ENCODE measurements around the gene CDKN2B. TPM values are rescaled to one million over a fixed set of nuclear protein-coding genes. Genes with fewer than 3 reads are reported as not detected.

The CDKN2B gene
- total RNA-seq, 2 donors from 2014 or later, result 6.0 to 9.6 TPM

GRCh38 chr9:22047596-22047995, 38.5 kb upstream of the CDKN2B start:
- Histone ChIP-seq H3K27me3 (no peaks in the 10 kb centered on the region), H3K27ac (no peak overlapping the region), H3K4me3 (no peak overlapping the region), H3K9me3 (no peaks in the 10 kb centered on the region), H3K4me1 (no peaks in the 10 kb centered on the region), H3K36me3 (replicated peaks in 1 of 2; ENCODE audit: insufficient read depth in 1 of 2, low read depth in 2 of 2) (no peaks in the 10 kb centered on the region)
- ATAC-seq (no peak), DNase-seq (no peak)
- 76 to 83% methylated on average over 2 of the region's 2 CpGs for WGBS, 2 donors
- no peak for TF ChIP-seq POLR2A (IDR thresholded peaks at IDR 0.05)
- no peak for TF ChIP-seq CTCF (IDR thresholded peaks at IDR 0.05)
- intact Hi-C loops (cut with DNase I), result no loop called here

GRCh38 chr9:22046243-22046885, 37.3 kb upstream of the CDKN2B start:
- Histone ChIP-seq H3K27me3 (no peaks in the 10 kb centered on the region), H3K36me3 (replicated peaks in 1 of 2; ENCODE audit: insufficient read depth in 1 of 2, low read depth in 2 of 2) (no peaks in the 10 kb centered on the region), H3K9me3 (no peaks in the 10 kb centered on the region), H3K27ac (no peak overlapping the region), H3K4me1 (peaks cover 12% of the 10 kb centered on the region), H3K4me3 (no peak overlapping the region)
- DNase-seq, result no peak
- intact Hi-C loops (cut with DNase I), result no loop called here
- WGBS, 2 donors, result 47 to 82% methylated on average over 1 of the region's 1 CpG
- no peak for ATAC-seq
- TF ChIP-seq CTCF (IDR thresholded peaks at IDR 0.05) (no peak), POLR2A (IDR thresholded peaks at IDR 0.05) (no peak)

DNA sequence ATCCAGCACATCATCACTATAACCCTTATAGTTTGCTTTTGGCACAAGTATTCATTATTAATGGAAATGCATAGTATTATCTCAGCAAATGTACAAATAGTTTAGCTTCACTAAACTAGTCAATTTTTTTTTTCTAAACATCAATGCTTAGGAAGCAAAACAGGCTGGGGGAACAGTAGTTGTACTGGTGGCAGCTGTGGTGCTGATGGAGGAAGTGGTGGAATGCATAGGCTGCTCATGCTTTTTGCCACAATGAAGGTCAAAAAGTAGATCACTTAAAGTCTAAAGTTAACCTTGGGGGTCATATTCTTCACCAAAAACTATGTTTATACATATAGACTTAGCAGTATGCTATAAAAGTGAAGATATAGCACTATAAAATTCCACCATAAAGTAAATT, 36.3 kb upstream of the CDKN2B start:
- Histone ChIP-seq H3K27ac (no peak overlapping the region), H3K4me3 (no peak overlapping the region), H3K27me3 (no peaks in the 10 kb centered on the region), H3K9me3 (no peaks in the 10 kb centered on the region), H3K36me3 (replicated peaks in 1 of 2; ENCODE audit: insufficient read depth in 1 of 2, low read depth in 2 of 2) (no peaks in the 10 kb centered on the region), H3K4me1 (peaks cover 17% of the 10 kb centered on the region)
- ATAC-seq, result no peak
- no peak for TF ChIP-seq POLR2A (IDR thresholded peaks at IDR 0.05)
- no peak for TF ChIP-seq CTCF (IDR thresholded peaks at IDR 0.05)
- no peak for DNase-seq
- intact Hi-C loops (cut with DNase I), result no loop called here

GRCh38 chr9:22044583-22044982, 35.5 kb upstream of the CDKN2B start:
- intact Hi-C loops (cut with DNase I), result no loop called here
- no peak for ATAC-seq
- no peak overlapping the region for H3K27ac ChIP-seq
- no peaks in the 10 kb centered on the region for H3K27me3 ChIP-seq
- no peak overlapping the region for H3K4me3 ChIP-seq
- no peaks in the 10 kb centered on the region for H3K36me3 ChIP-seq (replicated peaks in 1 of 2; ENCODE audit: insufficient read depth in 1 of 2, low read depth in 2 of 2)
- H3K4me1 ChIP-seq, result peaks cover 23% of the 10 kb centered on the region
- TF ChIP-seq POLR2A (IDR thresholded peaks at IDR 0.05) (no peak), CTCF (IDR thresholded peaks at IDR 0.05) (no peak)
- DNase-seq, result no peak
- no peaks in the 10 kb centered on the region for H3K9me3 ChIP-seq

- no peak for TF ChIP-seq POLR2A (IDR thresholded peaks at IDR 0.05)
- TF ChIP-seq CTCF (IDR thresholded peaks at IDR 0.05), result no peak
Observed at GRCh38 chr9:22043928-22044327, 34.8 kb upstream of the CDKN2B start.

More at GRCh38 chr9:22043928-22044327, 34.8 kb upstream of the CDKN2B start:
- DNase-seq (no peak), ATAC-seq (no peak)
- Histone ChIP-seq H3K27ac (no peak overlapping the region), H3K27me3 (no peaks in the 10 kb centered on the region), H3K4me1 (peaks cover 29% of the 10 kb centered on the region), H3K4me3 (no peak overlapping the region), H3K9me3 (no peaks in the 10 kb centered on the region), H3K36me3 (replicated peaks in 1 of 2; ENCODE audit: insufficient read depth in 1 of 2, low read depth in 2 of 2) (no peaks in the 10 kb centered on the region)
- 42 to 48% methylated on average over 3 of the region's 3 CpGs for WGBS, 2 donors
- intact Hi-C loops (cut with DNase I), result no loop called here
